Neural cell (in vitro differentiated cells): ENCODE results near the gene ZXDA.
"Not testable (repeated sequence)": the region's sequence is repeated elsewhere in the genome, so short reads cannot be mapped to it uniquely, and the experiment has no call there.

Experiments used
- EP300 ChIP-seq: fragments of 450-650 bp; conservative IDR thresholded peaks from 2 replicates; pipeline ENCODE4 v1.6.1; 2014; ENCODE audit warnings: antibody characterized with exemption, mild to moderate bottlenecking, moderate library complexity; ENCODE audit not compliant: poor library complexity, severe bottlenecking
- EZH2 ChIP-seq: fragments of 200-600, 300-800 bp; shearing (Covaris generic), sonication (generic); IDR thresholded peaks from 2 replicates; pipeline ENCODE4 v1.6.1; 2014; ENCODE audit warnings: antibody characterized with exemption, low read length, borderline replicate concordance, mild to moderate bottlenecking; ENCODE audit not compliant: insufficient read depth, poor library complexity, severe bottlenecking
- POLR2AphosphoS5 ChIP-seq: IDR thresholded peaks from 2 replicates; pipeline ENCODE4 v1.6.1; 2012
- SMC3 ChIP-seq: fragments of 450-650 bp; conservative IDR thresholded peaks from 2 replicates; pipeline ENCODE4 v1.6.1; 2014; ENCODE audit warnings: antibody characterized with exemption, mild to moderate bottlenecking, moderate library complexity; ENCODE audit not compliant: poor library complexity
- TAF1 ChIP-seq: IDR thresholded peaks from 2 replicates; pipeline ENCODE4 v1.6.1; 2012; ENCODE audit warnings: low read depth
- TF ChIP-seq, protein P1 (sequence below): fragments of 450-650 bp; IDR thresholded peaks from 2 replicates; pipeline ENCODE4 v1.5.1; 2014; ENCODE audit warnings: antibody characterized with exemption, mild to moderate bottlenecking, moderate library complexity; ENCODE audit not compliant: poor library complexity, severe bottlenecking
- TF ChIP-seq, protein P2 (sequence below): IDR thresholded peaks from 2 replicates; pipeline ENCODE4 v1.6.1; 2012; ENCODE audit warnings: borderline replicate concordance

DNA sequence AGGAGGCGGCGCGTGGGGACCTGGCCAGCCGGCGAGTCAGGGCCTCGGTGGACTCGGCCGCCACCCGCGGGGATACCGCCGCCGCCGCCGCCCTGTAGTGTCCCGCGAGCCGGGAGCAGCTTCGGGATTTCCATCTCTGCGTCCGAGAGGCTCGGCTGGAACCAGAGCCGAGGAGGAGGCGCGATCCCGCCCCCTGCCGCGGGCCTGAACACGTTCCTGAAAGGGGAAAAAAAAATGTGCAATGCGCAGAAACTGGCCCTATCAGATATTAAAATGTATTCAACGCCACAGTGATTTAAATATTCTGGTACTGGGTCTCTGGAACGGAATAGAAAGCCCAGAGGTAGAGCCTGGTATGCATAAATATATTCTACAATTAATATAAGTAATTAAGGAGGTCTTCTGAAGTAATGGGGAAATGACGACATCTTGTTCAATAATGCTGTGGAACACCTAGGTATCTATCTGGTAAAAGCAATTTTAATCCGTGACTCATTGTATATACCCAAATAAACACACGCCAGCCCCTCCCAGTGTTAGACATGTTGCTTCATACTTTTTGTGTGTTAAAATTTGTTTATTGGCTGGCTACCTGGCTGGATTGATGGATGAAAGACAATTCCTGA is at the start of gene ZXDA:
- TF ChIP-seq, protein P1, sequence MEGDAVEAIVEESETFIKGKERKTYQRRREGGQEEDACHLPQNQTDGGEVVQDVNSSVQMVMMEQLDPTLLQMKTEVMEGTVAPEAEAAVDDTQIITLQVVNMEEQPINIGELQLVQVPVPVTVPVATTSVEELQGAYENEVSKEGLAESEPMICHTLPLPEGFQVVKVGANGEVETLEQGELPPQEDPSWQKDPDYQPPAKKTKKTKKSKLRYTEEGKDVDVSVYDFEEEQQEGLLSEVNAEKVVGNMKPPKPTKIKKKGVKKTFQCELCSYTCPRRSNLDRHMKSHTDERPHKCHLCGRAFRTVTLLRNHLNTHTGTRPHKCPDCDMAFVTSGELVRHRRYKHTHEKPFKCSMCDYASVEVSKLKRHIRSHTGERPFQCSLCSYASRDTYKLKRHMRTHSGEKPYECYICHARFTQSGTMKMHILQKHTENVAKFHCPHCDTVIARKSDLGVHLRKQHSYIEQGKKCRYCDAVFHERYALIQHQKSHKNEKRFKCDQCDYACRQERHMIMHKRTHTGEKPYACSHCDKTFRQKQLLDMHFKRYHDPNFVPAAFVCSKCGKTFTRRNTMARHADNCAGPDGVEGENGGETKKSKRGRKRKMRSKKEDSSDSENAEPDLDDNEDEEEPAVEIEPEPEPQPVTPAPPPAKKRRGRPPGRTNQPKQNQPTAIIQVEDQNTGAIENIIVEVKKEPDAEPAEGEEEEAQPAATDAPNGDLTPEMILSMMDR: not testable (repeated sequence)
- not testable (repeated sequence) for TF ChIP-seq TAF1, EP300, POLR2AphosphoS5, SMC3, EZH2
- TF ChIP-seq, protein P2, sequence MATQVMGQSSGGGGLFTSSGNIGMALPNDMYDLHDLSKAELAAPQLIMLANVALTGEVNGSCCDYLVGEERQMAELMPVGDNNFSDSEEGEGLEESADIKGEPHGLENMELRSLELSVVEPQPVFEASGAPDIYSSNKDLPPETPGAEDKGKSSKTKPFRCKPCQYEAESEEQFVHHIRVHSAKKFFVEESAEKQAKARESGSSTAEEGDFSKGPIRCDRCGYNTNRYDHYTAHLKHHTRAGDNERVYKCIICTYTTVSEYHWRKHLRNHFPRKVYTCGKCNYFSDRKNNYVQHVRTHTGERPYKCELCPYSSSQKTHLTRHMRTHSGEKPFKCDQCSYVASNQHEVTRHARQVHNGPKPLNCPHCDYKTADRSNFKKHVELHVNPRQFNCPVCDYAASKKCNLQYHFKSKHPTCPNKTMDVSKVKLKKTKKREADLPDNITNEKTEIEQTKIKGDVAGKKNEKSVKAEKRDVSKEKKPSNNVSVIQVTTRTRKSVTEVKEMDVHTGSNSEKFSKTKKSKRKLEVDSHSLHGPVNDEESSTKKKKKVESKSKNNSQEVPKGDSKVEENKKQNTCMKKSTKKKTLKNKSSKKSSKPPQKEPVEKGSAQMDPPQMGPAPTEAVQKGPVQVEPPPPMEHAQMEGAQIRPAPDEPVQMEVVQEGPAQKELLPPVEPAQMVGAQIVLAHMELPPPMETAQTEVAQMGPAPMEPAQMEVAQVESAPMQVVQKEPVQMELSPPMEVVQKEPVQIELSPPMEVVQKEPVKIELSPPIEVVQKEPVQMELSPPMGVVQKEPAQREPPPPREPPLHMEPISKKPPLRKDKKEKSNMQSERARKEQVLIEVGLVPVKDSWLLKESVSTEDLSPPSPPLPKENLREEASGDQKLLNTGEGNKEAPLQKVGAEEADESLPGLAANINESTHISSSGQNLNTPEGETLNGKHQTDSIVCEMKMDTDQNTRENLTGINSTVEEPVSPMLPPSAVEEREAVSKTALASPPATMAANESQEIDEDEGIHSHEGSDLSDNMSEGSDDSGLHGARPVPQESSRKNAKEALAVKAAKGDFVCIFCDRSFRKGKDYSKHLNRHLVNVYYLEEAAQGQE: not testable (repeated sequence)
